Measurements from ENCODE around the gene WNT9A.

DNA sequence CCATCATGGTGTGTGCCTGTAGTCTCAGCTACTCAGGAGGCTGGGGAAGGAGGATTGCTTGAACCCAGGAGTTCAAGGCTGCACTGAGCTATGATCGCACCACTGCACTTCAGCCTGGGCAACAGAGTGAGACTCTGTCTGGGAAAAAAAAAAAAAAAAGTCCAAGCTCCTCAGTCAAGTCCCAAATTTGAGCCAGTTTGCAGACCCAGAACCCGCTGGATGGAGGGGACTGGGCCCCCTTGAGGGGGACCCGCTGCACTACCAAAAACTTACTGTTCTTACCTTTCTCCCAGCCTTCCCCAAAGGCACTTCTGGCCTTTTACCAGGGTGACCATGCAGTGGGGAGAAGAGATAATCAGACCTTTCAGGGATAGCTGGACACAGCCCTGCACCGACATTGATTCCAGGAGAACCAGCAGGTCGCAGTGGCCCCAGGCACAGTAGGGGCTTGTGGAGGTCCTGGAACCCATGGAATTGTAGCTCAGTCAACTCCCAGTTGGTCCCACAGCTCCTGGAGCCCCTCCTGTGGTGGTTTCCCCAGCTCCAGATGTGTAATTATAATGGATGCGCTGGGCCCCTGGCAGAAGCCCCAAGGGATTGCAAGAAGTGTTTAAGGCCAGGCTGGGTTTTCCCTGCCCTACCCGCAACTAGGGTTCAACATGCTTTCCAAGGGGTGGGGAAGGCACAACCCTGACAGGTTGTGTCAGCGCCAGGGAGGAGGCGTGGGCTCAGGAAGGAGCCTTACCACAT lies 4.1 kb upstream of the WNT9A start:
- TF ChIP-seq CTCF (IDR thresholded peaks at IDR 0.05; ENCODE audit: low read depth, low read length, poor library complexity, severe bottlenecking), result no peak
- TF ChIP-seq EZH2phosphoT487 (IDR thresholded peaks at IDR 0.05; ENCODE audit: borderline replicate concordance, low read length), result no peak
